ENCODE results near the gene SOCS1. TPM values are rescaled to one million over a fixed set of nuclear protein-coding genes. Genes with fewer than 3 reads are reported as not detected.
"Not testable (repeated sequence)": the region's sequence is repeated elsewhere in the genome, so short reads cannot be mapped to it uniquely, and the experiment has no call there.

SOCS1 gene
- total and polyA plus RNA-seq, 2 experiments from 2014 or later: 1.4 to 2.3 TPM

GRCh38 chr16:11301645-11302501 lies 45.9 kb upstream of the SOCS1 start:
- Histone ChIP-seq H3K4me3 (no peak overlapping the region), H3K9me3 (ENCODE audit: low read depth) (no peaks in the 10 kb centered on the region), H3F3A (ENCODE audit: insufficient read depth) (0 out of 2 replicates have a peak, but pooled peaks cover 4% of the 10 kb centered on the region), H3K79me2 (ENCODE audit: insufficient read depth) (no peaks in the 10 kb centered on the region), H3K4me2 (ENCODE audit: unreplicated experiment) (no peak overlapping the region), H3K9me2 (ENCODE audit: insufficient read depth) (no peaks in the 10 kb centered on the region), H2AFZ (no peak overlapping the region), H3K36me3 (ENCODE audit: low read depth) (no peaks in the 10 kb centered on the region), H4K20me1 (ENCODE audit: insufficient read depth) (no peaks in the 10 kb centered on the region), H3K27me3 (replicated peaks; ENCODE audit: insufficient read depth) (no peaks in the 10 kb centered on the region), H3K27ac (no peak overlapping the region), H3K9ac (no peak overlapping the region), H3K4me1 (ENCODE audit: insufficient read depth) (peaks cover 6% of the 10 kb centered on the region; the same call in 1 of the 2 replicates)
- in situ Hi-C loops (cut with MboI): no loop called here
- peak; percentile 7 for DNase-seq
- WGBS, 2 experiments (ENCODE audit: low coverage in 1 of 2, low lambda C conversion rate in 2 of 2, missing lambda C conversion rate in 2 of 2): 71 to 73% methylated on average over 4 of the region's 4 CpGs
- TF ChIP-seq EZH2 (IDR thresholded peaks at IDR 0.05; ENCODE audit: insufficient read depth, poor library complexity, severe bottlenecking) (no peak), EZH2phosphoT487 (IDR thresholded peaks at IDR 0.05; ENCODE audit: insufficient read depth, low read depth) (no peak)

GRCh38 chr16:11300560-11300892 lies 44.5 kb upstream of the SOCS1 start:
- no peak for DNase-seq
- 44 to 48% methylated on average over 7 of the region's 7 CpGs for WGBS, 2 experiments (ENCODE audit: low coverage in 1 of 2, low lambda C conversion rate in 2 of 2, missing lambda C conversion rate in 2 of 2)
- Histone ChIP-seq H3K4me3 (no peak overlapping the region), H4K20me1 (ENCODE audit: insufficient read depth) (no peaks in the 10 kb centered on the region), H2AFZ (no peak overlapping the region), H3K36me3 (ENCODE audit: low read depth) (no peaks in the 10 kb centered on the region), H3K27me3 (replicated peaks; ENCODE audit: insufficient read depth) (no peaks in the 10 kb centered on the region), H3K4me2 (ENCODE audit: unreplicated experiment) (no peak overlapping the region), H3F3A (ENCODE audit: insufficient read depth) (0 out of 2 replicates have a peak, but pooled peaks cover 4% of the 10 kb centered on the region), H3K79me2 (ENCODE audit: insufficient read depth) (no peaks in the 10 kb centered on the region), H3K4me1 (ENCODE audit: insufficient read depth) (peaks cover 9% of the 10 kb centered on the region; the same call in 1 of the 2 replicates), H3K9ac (no peak overlapping the region), H3K9me2 (ENCODE audit: insufficient read depth) (no peaks in the 10 kb centered on the region), H3K27ac (no peak overlapping the region), H3K9me3 (ENCODE audit: low read depth) (no peaks in the 10 kb centered on the region)
- TF ChIP-seq EZH2phosphoT487 (IDR thresholded peaks at IDR 0.05; ENCODE audit: insufficient read depth, low read depth): no peak
- TF ChIP-seq EZH2 (IDR thresholded peaks at IDR 0.05; ENCODE audit: insufficient read depth, poor library complexity, severe bottlenecking): no peak
- in situ Hi-C loops (cut with MboI): no loop called here

- H3K9ac ChIP-seq: no peak overlapping the region
- no peaks in the 10 kb centered on the region for H3K9me3 ChIP-seq (ENCODE audit: low read depth)
- H3K4me2 ChIP-seq (ENCODE audit: unreplicated experiment): no peak overlapping the region
- TF ChIP-seq EZH2phosphoT487 (IDR thresholded peaks at IDR 0.05; ENCODE audit: insufficient read depth, low read depth) (no peak), EZH2 (IDR thresholded peaks at IDR 0.05; ENCODE audit: insufficient read depth, poor library complexity, severe bottlenecking) (no peak)
- 0 out of 2 replicates have a peak, but pooled peaks cover 4% of the 10 kb centered on the region for H3F3A ChIP-seq (ENCODE audit: insufficient read depth)
- DNase-seq: no peak
- H3K79me2 ChIP-seq (ENCODE audit: insufficient read depth): no peaks in the 10 kb centered on the region
- no peaks in the 10 kb centered on the region for H3K9me2 ChIP-seq (ENCODE audit: insufficient read depth)
- no peaks in the 10 kb centered on the region for H4K20me1 ChIP-seq (ENCODE audit: insufficient read depth)
- no peaks in the 10 kb centered on the region for H3K27me3 ChIP-seq (replicated peaks; ENCODE audit: insufficient read depth)
- H3K4me3 ChIP-seq: no peak overlapping the region
- peaks cover 9% of the 10 kb centered on the region; the same call in 1 of the 2 replicates for H3K4me1 ChIP-seq (ENCODE audit: insufficient read depth)
- in situ Hi-C loops (cut with MboI): no loop called here
- H3K36me3 ChIP-seq (ENCODE audit: low read depth): no peaks in the 10 kb centered on the region
- H3K27ac ChIP-seq: no peak overlapping the region
- no peak overlapping the region for H2AFZ ChIP-seq
- WGBS, 2 experiments (ENCODE audit: low coverage in 1 of 2, low lambda C conversion rate in 2 of 2, missing lambda C conversion rate in 2 of 2): 73 to 79% methylated on average over 6 of the region's 6 CpGs
Measured at GRCh38 chr16:11299865-11300559, 44.0 kb upstream of the SOCS1 start.

- H3K4me3 ChIP-seq; H3K27ac ChIP-seq; H4K20me1 ChIP-seq (ENCODE audit: insufficient read depth); H2AFZ ChIP-seq; H3K9me2 ChIP-seq (ENCODE audit: insufficient read depth); H3K9me3 ChIP-seq (ENCODE audit: low read depth); H3F3A ChIP-seq (ENCODE audit: insufficient read depth); H3K9ac ChIP-seq; H3K79me2 ChIP-seq (ENCODE audit: insufficient read depth); H3K4me2 ChIP-seq (ENCODE audit: unreplicated experiment); in situ Hi-C loops (cut with MboI); H3K27me3 ChIP-seq (replicated peaks; ENCODE audit: insufficient read depth); H3K4me1 ChIP-seq (ENCODE audit: insufficient read depth); DNase-seq; H3K36me3 ChIP-seq (ENCODE audit: low read depth): not testable (repeated sequence)
- 82 to 85% methylated on average over 13 of the region's 13 CpGs for WGBS, 2 experiments (ENCODE audit: low coverage in 1 of 2, low lambda C conversion rate in 2 of 2, missing lambda C conversion rate in 2 of 2)
Measured at GRCh38 chr16:11298950-11299547, 43.0 kb upstream of the SOCS1 start.
